ENCODE measurements around the gene FRAS1. TPM values are rescaled to one million over a fixed set of nuclear protein-coding genes. Genes with fewer than 3 reads are reported as not detected.

The FRAS1 gene
- total and polyA plus RNA-seq, 9 donors = 0.16 to 5.3 (median 1.4) TPM

DNA sequence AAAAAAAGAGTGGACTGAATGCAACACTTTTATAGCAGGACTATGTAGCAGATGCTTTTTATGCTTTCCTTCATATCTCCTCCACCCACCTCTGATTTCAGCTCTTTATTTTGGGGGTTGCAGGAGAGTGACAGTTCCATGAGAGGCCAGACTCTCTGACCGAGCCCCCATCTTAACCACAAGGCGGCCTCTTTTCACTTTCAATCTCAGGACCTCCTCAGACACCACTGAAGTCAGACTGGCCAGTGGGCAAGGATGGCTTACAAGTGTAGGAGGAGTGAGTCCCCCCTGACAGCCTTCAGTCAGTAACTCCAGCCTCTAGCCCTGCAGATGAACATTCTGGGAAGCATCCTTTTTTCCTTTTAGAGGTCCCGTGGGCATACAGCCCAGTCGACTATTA lies 140.8 kb downstream of the FRAS1 start:
- no peaks in the 10 kb centered on the region for H3K4me1 ChIP-seq (ENCODE audit: insufficient read depth)
- no peak overlapping the region for H3K27ac ChIP-seq
- no peak for DNase-seq
- no peaks in the 10 kb centered on the region for H3K36me3 ChIP-seq
- intact Hi-C loops (cut with DNase I) = no loop called here
- H3K4me3 ChIP-seq = no peak overlapping the region
- TF ChIP-seq, protein P1, sequence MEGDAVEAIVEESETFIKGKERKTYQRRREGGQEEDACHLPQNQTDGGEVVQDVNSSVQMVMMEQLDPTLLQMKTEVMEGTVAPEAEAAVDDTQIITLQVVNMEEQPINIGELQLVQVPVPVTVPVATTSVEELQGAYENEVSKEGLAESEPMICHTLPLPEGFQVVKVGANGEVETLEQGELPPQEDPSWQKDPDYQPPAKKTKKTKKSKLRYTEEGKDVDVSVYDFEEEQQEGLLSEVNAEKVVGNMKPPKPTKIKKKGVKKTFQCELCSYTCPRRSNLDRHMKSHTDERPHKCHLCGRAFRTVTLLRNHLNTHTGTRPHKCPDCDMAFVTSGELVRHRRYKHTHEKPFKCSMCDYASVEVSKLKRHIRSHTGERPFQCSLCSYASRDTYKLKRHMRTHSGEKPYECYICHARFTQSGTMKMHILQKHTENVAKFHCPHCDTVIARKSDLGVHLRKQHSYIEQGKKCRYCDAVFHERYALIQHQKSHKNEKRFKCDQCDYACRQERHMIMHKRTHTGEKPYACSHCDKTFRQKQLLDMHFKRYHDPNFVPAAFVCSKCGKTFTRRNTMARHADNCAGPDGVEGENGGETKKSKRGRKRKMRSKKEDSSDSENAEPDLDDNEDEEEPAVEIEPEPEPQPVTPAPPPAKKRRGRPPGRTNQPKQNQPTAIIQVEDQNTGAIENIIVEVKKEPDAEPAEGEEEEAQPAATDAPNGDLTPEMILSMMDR (IDR thresholded peaks at IDR 0.05) = no peak
- TF ChIP-seq EP300 (IDR thresholded peaks at IDR 0.05) = no peak
- TF ChIP-seq POLR2A (IDR thresholded peaks at IDR 0.05) = no peak
- 66 to 73% (median 73%) methylated on average over 4 of the region's 4 CpGs for WGBS, 3 donors
- no peaks in the 10 kb centered on the region for H3K27me3 ChIP-seq
- no peaks in the 10 kb centered on the region for H3K9me3 ChIP-seq

DNA sequence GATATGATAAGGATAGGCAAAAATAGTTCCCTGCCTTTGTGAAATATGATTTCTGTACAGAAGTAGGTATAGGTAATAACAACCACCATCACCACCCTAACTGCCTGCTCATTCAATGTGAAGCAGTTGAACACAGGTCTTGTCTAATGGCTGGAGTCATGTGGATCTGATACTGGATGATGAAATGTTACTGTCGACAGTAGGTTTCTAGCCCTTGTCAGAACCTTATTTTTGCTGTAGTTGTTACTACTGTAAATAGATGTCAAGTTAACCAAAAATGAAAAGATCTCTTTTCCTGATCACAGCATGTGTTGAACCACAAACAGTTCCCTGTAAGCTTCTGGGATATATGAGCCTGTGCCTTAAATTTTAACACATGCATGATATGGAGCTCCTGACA lies 142.9 kb downstream of the FRAS1 start:
- no peaks in the 10 kb centered on the region for H3K4me1 ChIP-seq (ENCODE audit: insufficient read depth)
- H3K36me3 ChIP-seq = no peaks in the 10 kb centered on the region
- no peaks in the 10 kb centered on the region for H3K27me3 ChIP-seq
- H3K27ac ChIP-seq = no peak overlapping the region
- DNase-seq = no peak
- no peak overlapping the region for H3K4me3 ChIP-seq
- WGBS, 3 donors = 69 to 79% (median 71%) methylated on average over 1 of the region's 1 CpG
- no peak for TF ChIP-seq EP300 (IDR thresholded peaks at IDR 0.05)
- TF ChIP-seq, protein P1 (IDR thresholded peaks at IDR 0.05) = no peak
- TF ChIP-seq POLR2A (IDR thresholded peaks at IDR 0.05) = no peak
- no peaks in the 10 kb centered on the region for H3K9me3 ChIP-seq
- intact Hi-C loops (cut with DNase I) = no loop called here

DNA sequence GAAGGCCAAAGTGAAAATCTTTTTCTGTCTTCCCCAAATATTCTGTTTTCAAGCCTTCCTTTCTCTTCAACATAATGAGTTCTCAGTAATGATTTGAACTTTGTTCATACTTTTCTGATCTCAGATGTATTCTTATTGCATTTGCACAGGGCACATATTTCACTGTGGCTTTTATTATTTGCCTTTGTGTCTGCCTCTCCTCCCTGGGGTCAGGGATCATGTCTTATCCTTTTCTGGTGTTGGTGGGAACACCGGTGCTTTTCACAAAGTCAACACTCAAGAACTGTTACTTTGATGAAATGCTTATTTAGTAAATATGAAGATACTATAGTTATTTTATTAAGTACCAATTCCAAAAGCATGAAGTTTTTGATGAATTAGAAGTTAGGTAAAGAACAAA lies 143.8 kb downstream of the FRAS1 start:
- no peak for DNase-seq
- WGBS, 3 donors = 40 to 65% (median 43%) methylated on average over 1 of the region's 1 CpG
- Histone ChIP-seq H3K27me3 (no peaks in the 10 kb centered on the region), H3K9me3 (no peaks in the 10 kb centered on the region), H3K27ac (no peak overlapping the region), H3K4me1 (ENCODE audit: insufficient read depth) (no peaks in the 10 kb centered on the region), H3K36me3 (no peaks in the 10 kb centered on the region), H3K4me3 (no peak overlapping the region)
- intact Hi-C loops (cut with DNase I) = no loop called here
- TF ChIP-seq POLR2A (IDR thresholded peaks at IDR 0.05) = no peak
- TF ChIP-seq EP300 (IDR thresholded peaks at IDR 0.05) = no peak
- TF ChIP-seq, protein P1 (IDR thresholded peaks at IDR 0.05) = no peak

DNA sequence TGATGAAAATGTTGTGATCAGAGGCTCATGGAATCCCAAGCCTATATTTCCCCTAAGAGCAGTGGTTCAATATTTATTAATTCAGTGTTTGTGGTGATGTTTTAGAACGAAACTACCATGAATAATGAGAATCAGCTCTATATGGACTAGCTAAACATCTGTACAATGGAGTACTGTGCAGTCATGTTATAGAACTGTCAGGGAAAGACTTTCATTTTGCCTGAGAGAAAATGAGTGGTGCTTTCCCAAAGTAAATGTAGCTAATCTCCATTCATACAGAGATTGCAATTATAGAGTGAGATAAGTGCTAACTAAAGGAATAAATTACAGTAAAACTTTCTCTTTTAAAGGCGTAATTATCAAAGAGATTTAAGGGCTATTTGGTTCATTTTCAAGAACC lies 147.1 kb downstream of the FRAS1 start:
- no peak for DNase-seq
- Histone ChIP-seq H3K27ac (no peak overlapping the region), H3K4me3 (no peak overlapping the region), H3K36me3 (no peaks in the 10 kb centered on the region), H3K4me1 (ENCODE audit: insufficient read depth) (no peaks in the 10 kb centered on the region), H3K9me3 (no peaks in the 10 kb centered on the region), H3K27me3 (no peaks in the 10 kb centered on the region)
- TF ChIP-seq, protein P1 (IDR thresholded peaks at IDR 0.05) = no peak
- TF ChIP-seq EP300 (IDR thresholded peaks at IDR 0.05) = no peak
- no peak for TF ChIP-seq POLR2A (IDR thresholded peaks at IDR 0.05)
- intact Hi-C loops (cut with DNase I) = no loop called here
- WGBS, 3 donors = 31 to 41% (median 40%) methylated on average over 2 of the region's 2 CpGs

DNA sequence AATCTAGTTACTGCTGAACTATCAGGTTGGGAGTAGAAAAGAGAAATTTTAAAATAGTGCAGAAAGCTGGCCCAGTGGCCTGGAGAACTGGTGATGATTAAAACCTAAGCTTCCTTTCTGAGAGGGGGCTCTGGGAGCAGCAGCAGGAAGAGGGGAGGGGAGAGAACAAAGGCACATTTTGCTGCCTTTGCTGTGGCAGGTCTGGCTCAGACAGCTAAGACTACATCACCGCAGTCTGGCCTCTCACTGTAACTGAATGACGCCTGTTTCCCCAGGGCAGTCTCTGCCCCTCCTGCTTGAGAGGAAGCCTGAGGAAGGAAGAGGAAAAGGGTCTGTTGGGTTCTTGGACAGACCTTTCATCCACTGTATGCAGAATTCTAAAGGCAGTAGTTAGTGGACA lies 148.5 kb downstream of the FRAS1 start:
- TF ChIP-seq, protein P1 (IDR thresholded peaks at IDR 0.05) = no peak
- no peak for TF ChIP-seq POLR2A (IDR thresholded peaks at IDR 0.05)
- Histone ChIP-seq H3K4me1 (ENCODE audit: insufficient read depth) (no peaks in the 10 kb centered on the region), H3K27me3 (no peaks in the 10 kb centered on the region), H3K4me3 (no peak overlapping the region), H3K36me3 (no peaks in the 10 kb centered on the region), H3K9me3 (no peaks in the 10 kb centered on the region), H3K27ac (no peak overlapping the region)
- DNase-seq = no peak
- 84 to 91% (median 87%) methylated on average over 2 of the region's 2 CpGs for WGBS, 3 donors
- intact Hi-C loops (cut with DNase I) = no loop called here

Measured in ovary (tissue), 9 donors.